Stimulated activated CD8-positive, alpha-beta memory T cell treated with anti-CD3 and anti-CD28 coated beads, Interleukin-2, amount 100 ng/mL, for 1 hour (primary cell): Measurements from ENCODE around the gene ARID4B.
"Not testable (repeated sequence)": the region's sequence is repeated elsewhere in the genome, so short reads cannot be mapped to it uniquely, and the experiment has no call there.

Experiments used
- DNase-seq, 2 donors: peaks; one replicate each; pipeline ENCODE4 v3.0.0-alpha.2; 2020; ENCODE audit warnings: low read depth in 2 of 2

ARID4B gene

DNA sequence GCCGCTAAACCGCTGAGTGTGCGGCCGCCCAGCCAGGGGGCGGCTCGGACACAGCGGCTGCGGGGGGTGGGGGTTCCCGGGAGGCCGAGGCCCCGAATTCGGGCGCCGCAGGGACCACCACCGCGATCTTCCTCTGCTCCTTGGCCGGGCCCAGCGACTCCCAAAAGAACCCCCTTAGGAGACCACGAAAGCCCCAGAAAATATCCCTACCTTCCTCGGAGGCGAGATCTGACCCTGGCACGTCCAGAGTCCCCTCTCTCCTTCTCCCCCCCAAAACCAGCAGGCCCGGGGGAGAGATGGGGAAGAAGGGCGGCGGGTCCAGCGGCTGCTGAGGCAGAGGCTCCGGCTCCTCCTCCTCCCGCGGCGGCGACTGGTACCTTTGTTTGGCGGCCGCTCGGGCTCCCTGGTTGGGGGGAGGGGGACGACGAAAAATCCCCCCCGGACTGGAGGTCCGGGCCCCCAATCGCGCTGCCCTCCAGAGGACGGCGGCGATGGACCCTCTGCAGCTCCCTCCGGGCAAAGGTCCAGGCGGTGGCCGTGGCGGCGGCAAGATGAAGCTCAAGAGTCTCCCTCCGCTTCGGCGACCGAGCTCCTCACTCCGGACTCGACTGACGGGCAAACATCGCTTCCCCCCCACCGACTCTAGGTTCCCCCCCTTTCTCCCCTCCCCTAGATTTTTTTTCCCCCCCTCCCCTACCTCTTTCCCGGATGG is at the start of gene ARID4B:
Gene ARID4B, minus strand, starts transcription at position 621 of the 712 bp plus-strand sequence. CDS start 1,260 bp downstream, outside the sequence.
- DNase-seq, result no peak

DNA sequence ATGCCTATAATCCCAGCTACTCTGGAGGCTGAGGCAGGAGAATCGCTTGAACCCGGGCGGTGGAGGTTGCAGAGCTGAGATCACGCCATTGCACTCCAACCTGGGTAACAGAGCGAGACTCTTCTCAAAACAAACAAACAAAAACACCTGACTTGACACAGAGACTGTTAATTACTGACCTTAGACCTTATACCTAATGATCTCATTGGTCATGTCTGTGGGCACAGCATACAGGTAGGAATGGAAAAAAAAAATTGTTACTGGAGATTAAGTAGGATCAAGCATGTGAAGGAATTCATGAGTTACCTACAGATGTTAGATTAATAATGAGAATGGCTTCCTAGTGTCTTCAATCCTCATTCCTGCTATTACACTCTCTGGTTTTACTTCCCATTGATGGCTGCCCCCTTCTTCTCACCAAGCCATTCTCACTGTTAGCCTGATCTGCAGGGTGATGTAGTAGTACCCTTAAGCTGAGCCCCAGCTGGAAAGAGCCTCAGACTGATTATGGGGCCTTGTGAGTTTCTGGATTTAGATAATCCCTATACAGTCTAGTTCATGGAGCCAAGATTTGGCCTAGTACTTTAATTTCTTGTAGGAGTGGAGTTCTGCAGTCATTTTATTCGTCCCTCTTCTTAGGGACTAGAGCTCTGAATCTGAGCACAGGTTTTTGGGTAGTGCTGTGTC is 48.1 kb upstream of the ARID4B start:
- no peak for DNase-seq

DNA sequence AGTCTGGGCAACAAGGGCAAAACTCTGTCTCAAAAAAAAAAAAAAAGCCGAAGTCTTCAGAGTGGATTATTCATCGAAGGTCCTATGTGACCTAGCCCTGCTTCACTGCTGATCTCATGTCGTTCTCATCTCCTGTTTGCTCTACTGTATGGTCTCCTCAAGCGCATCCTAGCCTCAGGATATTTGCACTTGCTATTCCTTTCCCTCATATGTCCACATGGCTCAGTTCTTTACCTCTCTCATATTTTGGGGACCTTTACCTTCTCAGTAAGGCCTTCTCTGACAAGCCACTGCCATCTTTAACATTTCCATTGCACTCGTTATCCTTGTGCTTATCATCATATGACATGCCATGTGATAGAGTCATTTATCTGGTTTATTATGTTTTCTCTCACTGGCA is 41.8 kb upstream of the ARID4B start:
- DNase-seq, result no peak

DNA sequence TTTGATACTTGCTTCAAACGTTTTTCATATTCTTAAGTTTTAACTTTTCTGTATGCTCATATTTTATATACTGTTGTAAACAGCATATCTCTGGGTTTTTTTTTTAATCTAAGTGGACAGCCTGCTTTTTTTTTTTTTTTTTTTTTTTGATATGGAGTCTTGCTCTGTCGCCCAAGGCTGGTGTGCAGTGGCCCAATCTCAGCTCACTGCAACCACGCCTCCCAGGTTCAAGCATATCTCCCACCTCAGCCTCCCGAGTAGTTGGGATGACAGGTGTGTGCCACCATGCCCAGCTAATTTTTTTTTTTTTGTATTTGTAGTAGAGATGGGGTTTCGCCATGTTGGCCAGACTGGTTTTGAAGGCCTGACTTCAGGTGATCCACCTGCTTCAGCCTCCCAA is 40.4 kb upstream of the ARID4B start:
- no peak for DNase-seq

- DNase-seq, result peak; percentile 62 to 68
Observed at GRCh38 chr1:235367000-235367908, 39.3 kb upstream of the ARID4B start, which contains the start of gene TBCE. TSS of gene TBCE (plus strand) at chr1:235367427. CDS start at chr1:235380050, 12,623 bp downstream.

- DNase-seq, result no peak
Observed at GRCh38 chr1:235366286-235366685, 38.3 kb upstream of the ARID4B start.

DNA sequence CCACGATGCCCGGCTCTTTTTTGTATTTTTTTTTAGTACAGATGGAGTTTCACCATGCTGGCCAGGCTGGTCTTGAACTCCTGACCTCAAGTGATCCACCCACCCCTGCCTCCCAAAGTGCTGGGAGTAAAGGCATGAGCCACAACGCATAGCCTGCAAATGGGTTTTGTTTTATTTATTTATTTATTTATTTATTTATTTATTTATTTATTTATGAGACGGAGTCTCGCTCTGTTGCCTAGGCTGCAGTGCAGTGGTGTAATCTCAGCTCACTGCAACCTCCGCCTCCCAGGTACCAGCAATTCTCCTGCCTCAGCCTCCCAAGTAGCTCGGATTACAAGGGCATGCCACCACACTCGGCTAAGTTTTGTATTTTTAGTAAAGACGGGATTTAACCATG is 36.2 kb upstream of the ARID4B start:
- not testable (repeated sequence) for DNase-seq

DNA sequence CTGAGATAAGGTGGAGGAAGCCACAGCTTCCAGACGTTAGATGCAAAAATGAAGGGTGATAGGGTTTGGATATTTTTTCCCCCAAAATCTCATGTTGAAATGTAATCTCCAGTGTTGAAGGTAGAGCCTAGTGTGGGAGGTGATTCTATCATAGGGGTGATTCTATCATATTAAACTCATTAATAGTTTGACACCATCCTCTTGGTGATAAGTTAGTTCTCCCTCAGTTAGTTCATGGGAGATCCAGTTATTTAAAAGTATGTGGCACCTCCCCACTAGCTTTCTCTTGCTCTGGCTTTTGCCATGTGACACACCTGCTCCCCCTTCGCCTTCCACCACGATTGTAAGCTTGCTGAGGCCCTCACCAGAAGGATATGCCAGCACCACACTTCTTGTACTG is 30.9 kb upstream of the ARID4B start:
- no peak for DNase-seq

GRCh38 chr1:235357485-235358373 is 29.8 kb upstream of the ARID4B start:
- no peak for DNase-seq

DNA sequence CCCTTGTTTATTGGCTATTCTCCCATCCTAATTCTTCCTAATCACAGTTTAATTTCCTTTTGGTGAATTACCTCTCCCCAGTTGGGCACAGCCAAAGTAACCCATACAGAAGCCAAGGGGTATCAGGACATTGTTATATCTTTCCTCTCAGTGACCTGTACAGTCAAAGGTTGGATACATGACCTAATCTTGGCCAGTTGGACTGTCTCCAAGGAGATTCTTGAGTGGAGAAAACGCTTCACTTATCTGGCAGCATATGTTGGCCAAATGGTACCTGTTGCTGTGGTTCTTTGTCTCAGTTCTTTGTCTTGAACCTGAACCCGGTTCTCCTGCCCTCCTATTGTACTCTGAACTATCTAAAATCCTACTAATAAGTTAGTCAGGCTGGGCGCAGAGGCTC is 23.9 kb upstream of the ARID4B start:
- DNase-seq, result no peak

GRCh38 chr1:235351441-235351840 is 23.5 kb upstream of the ARID4B start:
- DNase-seq, result no peak

DNA sequence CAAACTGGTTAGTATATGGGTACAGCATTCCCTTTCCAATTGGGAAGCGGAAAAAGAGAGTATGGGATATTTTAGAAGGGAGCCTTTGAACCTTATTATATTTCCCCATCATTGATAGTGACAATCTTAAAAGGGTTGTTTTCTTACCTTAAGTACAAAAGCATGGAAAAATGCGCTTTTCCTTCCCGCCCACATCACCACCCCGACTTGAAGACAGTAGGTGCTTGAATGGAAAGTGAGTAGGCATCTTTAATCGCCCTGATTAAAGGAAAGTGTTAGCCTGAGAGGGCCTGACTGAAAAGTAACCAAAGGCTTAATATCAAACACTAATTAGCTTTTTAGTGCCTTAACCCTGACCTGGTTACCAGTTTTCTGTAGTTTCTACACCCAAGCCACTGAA is 15.7 kb upstream of the ARID4B start:
- DNase-seq, result no peak

- no peak for DNase-seq
Observed at GRCh38 chr1:235342471-235342870, 14.5 kb upstream of the ARID4B start.

GRCh38 chr1:235342039-235342438 is 14.1 kb upstream of the ARID4B start:
- DNase-seq, result no peak

DNA sequence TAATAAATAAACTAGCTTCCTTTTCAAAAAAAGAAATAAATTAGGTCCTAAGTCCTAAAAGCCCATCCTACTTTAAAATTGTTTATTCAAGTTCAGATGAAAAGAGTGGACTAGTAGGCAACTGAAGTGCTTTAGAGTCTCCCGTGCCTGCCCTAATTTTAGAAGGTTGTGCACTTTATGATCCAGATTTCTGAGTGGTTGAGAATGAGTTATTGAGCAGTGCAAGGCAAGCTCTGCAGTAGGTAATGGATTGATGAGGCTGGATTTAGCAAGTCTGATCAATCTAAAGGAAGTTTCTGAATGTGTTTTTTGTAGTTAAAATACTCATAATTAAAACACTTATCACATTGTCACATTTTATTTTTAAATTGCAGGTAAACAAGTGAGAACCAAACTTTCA is 13.4 kb upstream of the ARID4B start:
- DNase-seq, result no peak

- no peak for DNase-seq
Observed at GRCh38 chr1:235339746-235340145, 11.8 kb upstream of the ARID4B start.

DNA sequence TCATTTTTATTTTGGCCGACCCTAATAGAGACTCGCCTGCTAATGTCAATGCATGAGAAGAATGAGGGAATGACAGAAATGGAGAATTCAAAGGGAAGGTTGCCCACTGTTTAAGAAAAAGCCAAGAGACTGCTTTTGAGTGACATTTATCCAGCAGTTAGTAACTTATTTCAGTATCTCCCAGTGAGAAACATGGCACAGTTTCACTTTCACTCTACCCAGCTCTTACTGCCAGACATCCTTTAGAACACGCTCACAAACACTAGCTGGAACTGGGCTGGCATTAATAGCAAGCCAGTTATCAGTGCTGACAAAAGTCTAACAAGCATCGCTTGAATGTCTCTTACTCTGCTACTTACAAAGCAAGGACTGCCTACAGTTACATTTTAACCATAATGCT is 8.9 kb upstream of the ARID4B start:
- no peak for DNase-seq

DNA sequence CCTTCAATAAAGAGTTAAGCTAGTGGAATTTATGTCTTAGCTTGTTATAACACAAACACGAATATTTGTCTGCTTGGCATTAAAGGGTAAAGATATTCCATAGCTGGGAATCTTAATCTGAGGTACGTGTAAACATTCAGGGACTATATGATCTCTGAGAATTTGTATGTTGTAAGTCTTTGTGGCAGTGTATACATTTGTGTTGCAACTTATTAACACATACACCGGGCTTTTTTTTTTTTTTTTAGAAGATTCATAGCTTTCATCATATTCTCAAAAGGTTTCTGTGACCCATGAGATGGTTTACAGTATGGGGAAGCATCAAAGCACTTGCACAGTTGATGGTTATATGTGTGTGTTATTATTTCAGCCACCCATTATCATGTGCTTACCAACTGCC is 3.4 kb upstream of the ARID4B start:
- DNase-seq, result no peak

- no peak for DNase-seq
Observed at GRCh38 chr1:235330918-235331285, 2.9 kb upstream of the ARID4B start.

DNA sequence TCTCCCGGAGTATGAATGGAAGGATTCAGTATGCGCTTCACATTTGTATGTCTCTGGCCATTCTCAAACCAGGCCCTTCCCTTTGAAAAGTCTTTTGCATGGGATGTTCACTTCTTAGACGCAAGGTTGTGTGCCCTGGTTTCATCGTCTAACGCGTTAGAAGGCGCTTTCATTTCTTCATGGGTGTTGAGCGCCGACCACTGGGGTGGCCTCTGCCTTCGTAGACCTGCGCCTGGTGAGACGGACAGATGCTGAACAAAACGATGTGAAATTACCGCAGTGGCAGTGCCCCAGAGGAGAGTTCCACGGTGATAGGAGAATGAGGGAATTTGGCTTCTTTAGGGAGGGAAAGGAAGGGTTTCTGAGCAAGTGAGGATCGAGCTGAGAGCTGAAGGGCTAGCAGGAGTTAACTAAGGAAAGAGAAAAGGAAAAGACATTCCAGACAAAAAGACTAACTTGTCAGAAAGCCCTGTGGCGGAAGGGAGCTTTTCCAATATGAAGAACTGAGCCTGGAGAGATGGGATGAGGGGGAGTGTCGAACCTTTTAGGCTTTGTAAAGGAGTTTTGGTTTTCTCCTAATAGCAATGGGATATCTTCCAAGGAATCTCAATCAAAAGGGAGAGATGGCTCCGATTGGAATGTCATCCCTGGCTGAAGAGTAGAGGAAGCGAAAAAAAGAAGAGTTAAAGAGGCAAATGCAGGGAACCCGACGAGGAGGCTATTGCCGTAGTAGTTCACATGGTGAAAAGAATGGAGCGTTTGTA is 1.3 kb upstream of the ARID4B start:
- no peak for DNase-seq
